K562 (cell line): Measurements from ENCODE around the gene POLR3C. TPM values are rescaled to one million over a fixed set of nuclear protein-coding genes. Genes with fewer than 3 reads are reported as not detected.
"Not testable (repeated sequence)": the region's sequence is repeated elsewhere in the genome, so short reads cannot be mapped to it uniquely, and the experiment has no call there.

Experiments
- ATAC-seq: fragments of 200-7000 bp; cut with Tn5 transposase; 3 replicates; pipeline ENCODE4 v1.9.1; 2020; ENCODE audit warnings: moderate library complexity
- BruUV-seq: library from RNA; stranded (reverse); fragments of 400-500 nt; replicated peaks from 2 replicates; lab custom pipeline; 2021; lab: Mats Ljungman, UMichigan
- CTCF ChIA-PET: fragments of 300-600 bp; formaldehyde crosslinking; extraction: SDS; loops from one replicate; lab custom pipeline; 2021; ENCODE audit warnings: low intra/inter-chr PET ratio; lab: Yijun Ruan, JAX
- POLR2A ChIA-PET: fragments of 300-600, 350-650 bp; sonication (Branson Sonifier 250); formaldehyde crosslinking; extraction: SDS; loops from one replicate; lab custom pipeline; 2021; ENCODE audit warnings: antibody characterized with exemption, inconsistent platforms; lab: Yijun Ruan, JAX
- DNase-seq, 4 experiments: peaks; one replicate each; pipeline versions ENCODE4 v3.0.0 to v3.0.0-alpha.2; 2011 to 2018; ENCODE audit warnings: low spot score in 3 of 4, mixed read lengths in 3 of 4; ENCODE audit errors: extremely low read depth in 1 of 4
- FAIRE-seq: peaks from 2 replicates; lab custom pipeline; 2011; peaks lifted over from hg19 to GRCh38; lab: Jason Lieb, UNC
- H2AFZ ChIP-seq: 2 replicates; pipeline ENCODE4 v1.6.0; 2011; ENCODE audit warnings: low read depth, low read length, control low read depth, inconsistent platforms
- H3K27ac ChIP-seq: fragments of 200-600 bp; 3 replicates; pipeline ENCODE4 v1.8.0; 2011; ENCODE audit warnings: low read depth, mild to moderate bottlenecking, control low read depth, inconsistent platforms, low read length, moderate library complexity, mixed read lengths; ENCODE audit errors: extremely low read depth
- H3K27me3 ChIP-seq, 2 experiments: fragments of 300-600 bp in 1 of 2; 2 replicates in 1 of 2; 3 replicates in 1 of 2; pipeline versions ENCODE4 v1.6.0 to v1.8.0; 2011; ENCODE audit warnings: inconsistent platforms in 2 of 2, low read length in 2 of 2, mild to moderate bottlenecking in 1 of 2, mixed read lengths in 1 of 2, moderate library complexity in 1 of 2; ENCODE audit not compliant: control insufficient read depth in 2 of 2, insufficient read depth in 2 of 2
- H3K36me3 ChIP-seq: fragments of 300-600 bp; 3 replicates; pipeline ENCODE4 v1.8.0; 2011; ENCODE audit warnings: mild to moderate bottlenecking, low read length, inconsistent platforms; ENCODE audit not compliant: control insufficient read depth, insufficient read depth
- H3K4me1 ChIP-seq, 2 experiments: fragments of 200-600 bp in 1 of 2; replicated peaks in 1 of 2; 2 replicates in 1 of 2; 3 replicates in 1 of 2; pipeline versions ENCODE4 v1.5.1 to v1.8.0; 2011; ENCODE audit warnings: inconsistent platforms in 2 of 2, low read length in 2 of 2, mild to moderate bottlenecking in 1 of 2, mixed read lengths in 1 of 2, moderate library complexity in 1 of 2; ENCODE audit not compliant: control insufficient read depth in 2 of 2, insufficient read depth in 2 of 2
- H3K4me2 ChIP-seq: 2 replicates; pipeline ENCODE4 v1.6.1; 2011; ENCODE audit warnings: low read length, control low read depth, inconsistent platforms, mixed read lengths; ENCODE audit not compliant: insufficient read depth
- H3K4me3 ChIP-seq: fragments of 200-600 bp; sonication (generic), shearing (Covaris generic); 2 replicates; pipeline ENCODE4 v1.5.1; 2016; ENCODE audit warnings: control low read depth, inconsistent platforms
- H3K79me2 ChIP-seq: fragments of 200-600 bp; 3 replicates; pipeline ENCODE4 v1.8.0; 2011; ENCODE audit warnings: low read length, inconsistent platforms; ENCODE audit not compliant: control insufficient read depth, insufficient read depth
- H3K9ac ChIP-seq, 2 experiments: 2 replicates each; pipeline versions ENCODE4 v1.6.0 to v1.6.1; 2011; ENCODE audit warnings: low read depth in 2 of 2, low read length in 2 of 2, control low read depth in 1 of 2, inconsistent platforms in 1 of 2, mild to moderate bottlenecking in 1 of 2, mixed read lengths in 1 of 2; ENCODE audit not compliant: insufficient read depth in 1 of 2
- H3K9me1 ChIP-seq: one replicate; pipeline ENCODE4 v1.6.0; 2011; ENCODE audit warnings: inconsistent platforms, mild to moderate bottlenecking, low read length, moderate library complexity; ENCODE audit not compliant: control insufficient read depth, insufficient read depth
- H3K9me3 ChIP-seq: replicated peaks from 2 replicates; pipeline ENCODE4 v1.5.1; 2011; ENCODE audit warnings: low read depth, low read length, inconsistent platforms; ENCODE audit not compliant: control insufficient read depth, insufficient read depth
- H4K20me1 ChIP-seq: replicated peaks from 2 replicates; pipeline ENCODE4 v1.6.1; 2011; ENCODE audit warnings: low read length, inconsistent platforms, mixed read lengths; ENCODE audit not compliant: control insufficient read depth, insufficient read depth
- BCLAF1 ChIP-seq, 2 experiments: fragments of 450-650 bp in 1 of 2; IDR thresholded peaks; 2 replicates each; pipeline ENCODE4 v1.6.1; 2011 to 2017; ENCODE audit warnings: low read depth in 2 of 2, antibody characterized with exemption in 1 of 2, borderline replicate concordance in 1 of 2, low read length in 1 of 2, mild to moderate bottlenecking in 1 of 2, mixed read lengths in 1 of 2; ENCODE audit not compliant: control insufficient read depth in 1 of 2
- FIP1L1 ChIP-seq: fragments of 200-400 bp; formaldehyde crosslinking; IDR thresholded peaks from 2 replicates; pipeline ENCODE4 v1.6.1; 2018; ENCODE audit warnings: mild to moderate bottlenecking, low read depth, low read length; ENCODE audit not compliant: poor library complexity, severe bottlenecking
- FOS ChIP-seq: IDR thresholded peaks from 3 replicates; pipeline ENCODE4 v1.6.1; 2011; ENCODE audit not compliant: insufficient read length; ENCODE audit errors: extremely low read depth
- FOXA3 ChIP-seq, 2 experiments: fragments of 450-650 bp in 1 of 2; sonication (generic) in 1 of 2; formaldehyde crosslinking; IDR thresholded peaks in 1 of 2; conservative IDR thresholded peaks in 1 of 2; 2 replicates each; pipeline versions ENCODE4 v1.4.0 to v1.8.0; 2020 to 2022; ENCODE audit warnings: mild to moderate bottlenecking in 2 of 2, missing genetic modification reagents in 1 of 2
- FOXJ2 ChIP-seq: fragments of 200-800 bp; sonication (Bioruptor generic); IDR thresholded peaks from 2 replicates; pipeline ENCODE4 v1.6.1; 2016; ENCODE audit warnings: missing genetic modification characterization, missing compliant biosample characterization
- FOXK2 ChIP-seq, 2 experiments: fragments of 450-650 bp; IDR thresholded peaks in 1 of 2; conservative IDR thresholded peaks in 1 of 2; 2 replicates each; pipeline ENCODE4 v1.6.1; 2016; ENCODE audit warnings: low read depth in 2 of 2, mild to moderate bottlenecking in 1 of 2
- HDAC2 ChIP-seq: fragments of 450-650 bp; IDR thresholded peaks from 2 replicates; pipeline ENCODE4 v1.6.1; 2016; ENCODE audit warnings: mild to moderate bottlenecking
- RFX1 ChIP-seq: fragments of 450-650 bp; IDR thresholded peaks from 2 replicates; pipeline ENCODE4 v1.6.1; 2016; ENCODE audit warnings: mild to moderate bottlenecking, moderate library complexity
- VEZF1 ChIP-seq: fragments of 200-800 bp; sonication (Bioruptor generic); IDR thresholded peaks from 2 replicates; pipeline ENCODE4 v1.6.1; 2017; ENCODE audit warnings: missing genetic modification characterization, missing compliant biosample characterization
- ZNF121 ChIP-seq: sonication (generic); formaldehyde crosslinking; conservative IDR thresholded peaks from 2 replicates; pipeline ENCODE4 v1.8.0; 2022; ENCODE audit warnings: missing genetic modification reagents
- WGBS: fragments of 100-300 bp; shearing (Covaris generic); methylation state at CpG from one replicate; pipeline ENCODE4 v1.1.6; 2016; ENCODE audit warnings: low coverage, mixed read lengths; ENCODE audit not compliant: insufficient coverage; ENCODE audit errors: missing lambda C conversion rate; 5-methylcytosine and 5-hydroxymethylcytosine counted together
- in situ Hi-C: fragments of 300-500 bp; cut with MboI; formaldehyde crosslinking; loops from 4 replicates; pipeline ENCODE4 v1.15.0; 2018; ENCODE audit warnings: inconsistent platforms, mixed read lengths
- intact Hi-C: fragments of 100-400 bp; cut with micrococcal nuclease; formaldehyde crosslinking; loops from 2 replicates; pipeline ENCODE4 v1.14.2; 2022
- polyA plus RNA-seq, 8 experiments: library from polyadenylated mRNA; depleted of rRNA in 4 of 8; stranded (reverse) in 5 of 8; unstranded in 3 of 8; fragments of >200 nt; fragmentation: Nextera tagmentation in 2 of 8; fragmentation: Illumina TruSeq in 1 of 8; extraction: Ambion mirVana in 2 of 8; extraction: Trizol in 1 of 8; gene quantifications; 2 replicates each; pipeline versions ENCODE4 v1.2.1 to v1.2.3, GENCODE V29; 2011 to 2014; ENCODE audit warnings: inconsistent platforms in 1 of 8, missing spikeins in 1 of 8
- total RNA-seq, 7 experiments: library from RNA; depleted of rRNA in 6 of 7; stranded (reverse); fragments of >200 nt in 6 of 7; fragmentation: Illumina TruSeq in 2 of 7; extraction: Trizol in 2 of 7; gene quantifications; 2 replicates each; pipeline versions ENCODE4 v1.2.1 to v1.2.3, GENCODE V29; 2011 to 2021; ENCODE audit warnings: low replicate concordance in 1 of 7

Gene POLR3C
- total and polyA plus RNA-seq, 9 of the 15 experiments (the other 6 are each of a cell fraction or from before 2014, with no cell fraction given), result 19.7 to 64.1 (median 45.2) TPM

GRCh38 chr1:145830810-145831209, 6.8 kb downstream of the POLR3C start:
- H3K27me3 ChIP-seq, H3K9me1 ChIP-seq, H3K79me2 ChIP-seq, H4K20me1 ChIP-seq, intact Hi-C loops, H3K9ac ChIP-seq, DNase-seq, in situ Hi-C loops, H3K9me3 ChIP-seq, ATAC-seq, CTCF ChIA-PET, H2AFZ ChIP-seq, H3K27ac ChIP-seq, H3K4me2 ChIP-seq, FAIRE-seq, BruUV-seq, H3K4me3 ChIP-seq: not testable (repeated sequence)
- POLR2A ChIA-PET, result interaction anchor here (1.2 to 1.6 kb wide), 2 partner anchors 10 to 15 kb away, joined by 3 to 5 read pairs; partner anchors contain the start of gene NUDT17
- Histone ChIP-seq H3K36me3 (peaks cover 95% of the 10 kb centered on the region), H3K4me1 (peaks cover 0 to 14% of the 10 kb centered on the region in 2 experiments; a peak in 3 of 5 replicates)
- 100% methylated on average over 2 of the region's 2 CpGs for WGBS
- TF ChIP-seq ZNF121 (CRISPR knock-in tag), result peak; percentile 98

- no peak overlapping the region for H3K9ac ChIP-seq
- in situ Hi-C loops (no loop called here), intact Hi-C loops (no loop called here)
- ChIA-PET POLR2A (interaction anchor here (1.6 to 2.4 kb wide), 2 partner anchors 12 to 21 kb away, joined by 8 to 12 read pairs; partner anchors contain the start of gene PIAS3), CTCF (no interaction called here)
- no peaks in the 10 kb centered on the region for H3K9me1 ChIP-seq
- no peak overlapping the region for H3K4me2 ChIP-seq
- no peak overlapping the region for H2AFZ ChIP-seq
- 87% methylated on average over 1 of the region's 1 CpG for WGBS
- no peak overlapping the region for H3K27ac ChIP-seq
- no TSS peak for BruUV-seq
- peaks cover 96% of the 10 kb centered on the region for H3K36me3 ChIP-seq
- H3K79me2 ChIP-seq, result no peaks in the 10 kb centered on the region
- ATAC-seq (no peak), DNase-seq (no peak), FAIRE-seq (peak; percentile 37)
- H3K4me3 ChIP-seq, result no peak overlapping the region
- no peaks in the 10 kb centered on the region for H4K20me1 ChIP-seq
- H3K27me3 ChIP-seq, result no peaks in the 10 kb centered on the region
- no peaks in the 10 kb centered on the region for H3K9me3 ChIP-seq
- no peaks in the 10 kb centered on the region for H3K4me1 ChIP-seq
- TF ChIP-seq HDAC2 (no peak), FOXJ2 (tag) (no peak), RFX1 (no peak), VEZF1 (CRISPR knock-in tag) (no peak), FOXK2 (conservative IDR thresholded peaks at IDR 0.05 in 1 of 2, IDR thresholded peaks at IDR 0.05 in 1 of 2; ENCODE audit: low read depth in 2 of 2) (no peak), FOXA3 (CRISPR knock-in tag; conservative IDR thresholded peaks at IDR 0.05 in 1 of 2, IDR thresholded peaks at IDR 0.05 in 1 of 2) (no peak), BCLAF1 (IDR thresholded peaks at IDR 0.05; ENCODE audit: borderline replicate concordance in 1 of 2, control insufficient read depth in 1 of 2, low read depth in 2 of 2, low read length in 1 of 2) (no peak), FOS (no peak), FIP1L1 (no peak)
Observed at GRCh38 chr1:145837656-145838055, 13.7 kb downstream of the POLR3C start.
